Suppressor macrophage treated with lipopolysaccharide for 4 hours (primary cell): ENCODE data around the gene ARRDC2.
"Not testable (repeated sequence)": the region's sequence is repeated elsewhere in the genome, so short reads cannot be mapped to it uniquely, and the experiment has no call there.

Source experiments
- DNase-seq: peaks from one replicate; pipeline ENCODE4 v3.0.0-alpha.2; 2020

ARRDC2 gene

DNA sequence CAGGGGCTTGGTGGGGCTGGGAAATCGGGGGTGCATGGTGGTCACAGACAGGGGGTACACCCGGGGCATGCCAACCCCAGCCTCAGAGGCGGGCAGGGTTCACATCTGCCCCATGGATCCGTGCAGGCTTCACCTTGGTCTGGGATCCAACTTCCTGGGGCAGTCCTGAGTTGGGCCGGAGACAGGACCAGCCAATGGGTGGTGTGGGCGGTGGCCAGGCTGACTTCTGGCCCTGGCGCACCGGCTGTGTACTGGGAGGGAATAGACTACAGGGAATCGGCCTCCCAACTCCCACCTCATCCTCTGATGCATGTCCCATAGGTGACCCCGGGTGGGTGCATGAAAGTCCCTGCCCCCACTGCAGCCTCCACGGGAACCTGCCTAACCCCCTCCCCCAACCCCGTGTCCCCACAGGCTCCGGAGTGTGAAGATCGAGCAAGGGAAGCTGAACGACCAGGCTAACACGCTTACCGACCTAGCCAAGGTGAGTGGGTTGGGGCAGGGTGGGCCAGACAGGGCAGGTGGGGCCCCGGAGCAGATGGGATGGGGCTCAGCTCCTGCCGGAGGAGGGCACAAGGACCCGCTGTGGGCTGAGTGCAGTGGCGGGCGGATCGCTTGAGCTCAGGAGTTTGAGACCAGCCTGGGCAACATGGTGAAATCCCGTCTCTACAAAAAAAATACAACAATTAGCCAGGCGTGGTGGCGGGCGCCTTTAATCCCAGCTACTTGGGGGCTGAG lies 14.7 kb upstream of the ARRDC2 start:
- DNase-seq = no peak

DNA sequence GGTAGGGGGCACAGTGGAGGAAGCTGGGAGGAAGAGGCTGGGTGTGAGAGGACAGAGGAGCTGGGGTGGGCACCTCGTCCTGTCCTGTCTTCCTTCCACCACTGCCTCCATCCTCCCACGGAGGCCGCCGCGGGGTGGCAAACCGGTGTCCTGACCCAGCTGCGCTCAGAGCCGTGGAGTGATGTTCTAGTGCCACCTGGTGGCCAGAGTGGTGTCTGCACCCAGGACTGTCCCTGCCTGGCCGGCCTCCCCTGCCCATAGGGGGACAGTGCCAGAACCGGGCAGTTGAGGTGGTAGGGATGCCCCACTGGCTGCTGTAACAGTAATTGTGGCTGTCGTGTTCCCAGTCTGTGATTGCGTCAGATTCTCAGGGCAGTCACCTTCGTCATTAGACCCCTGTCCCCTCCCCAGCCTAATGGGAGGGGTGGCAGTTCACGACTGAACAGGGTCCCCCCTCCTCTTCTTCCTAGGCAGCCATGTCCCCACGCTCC lies 11.1 kb upstream of the ARRDC2 start:
- DNase-seq = peak; percentile 89

DNA sequence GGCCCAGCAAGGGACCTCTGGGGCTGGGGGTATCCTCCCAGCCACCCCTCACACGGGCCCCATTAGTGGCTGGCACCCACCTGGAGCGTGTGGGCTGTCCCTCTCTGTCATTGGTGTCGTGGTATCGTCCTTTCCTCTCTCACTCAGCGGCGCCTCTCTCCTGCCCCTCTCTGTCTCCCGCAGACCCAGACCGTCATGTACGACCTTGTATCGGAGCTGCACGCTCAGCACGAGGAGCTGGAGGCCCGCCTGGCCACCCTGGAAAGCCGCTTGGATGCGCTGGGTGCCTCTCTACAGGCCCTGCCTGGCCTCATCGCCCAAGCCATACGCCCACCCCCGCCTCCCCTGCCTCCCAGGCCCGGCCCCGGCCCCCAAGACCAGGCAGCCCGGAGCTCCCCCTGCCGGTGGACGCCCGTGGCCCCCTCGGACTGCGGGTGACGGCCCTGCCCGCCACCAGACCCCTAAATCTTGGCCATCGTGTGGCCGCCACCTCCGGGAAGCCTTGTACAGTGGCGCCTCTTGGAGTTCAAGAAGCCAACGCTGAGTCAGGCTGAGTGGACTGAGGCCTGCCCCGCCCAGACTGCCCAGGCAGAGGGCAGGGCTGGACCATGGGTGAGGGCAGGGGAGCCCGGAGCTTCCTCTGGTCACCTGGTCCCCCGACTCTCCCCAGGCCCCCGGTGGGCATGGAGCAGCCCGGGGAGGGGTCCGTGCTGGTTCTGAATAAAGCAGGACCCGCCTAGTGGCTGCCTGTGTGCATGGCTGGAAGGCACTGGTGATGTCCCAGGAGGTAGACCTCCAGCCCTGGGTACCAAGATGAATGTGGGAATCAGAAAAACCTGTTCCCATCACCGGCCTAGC lies 9.8 kb upstream of the ARRDC2 start:
- DNase-seq = peak; percentile 29

DNA sequence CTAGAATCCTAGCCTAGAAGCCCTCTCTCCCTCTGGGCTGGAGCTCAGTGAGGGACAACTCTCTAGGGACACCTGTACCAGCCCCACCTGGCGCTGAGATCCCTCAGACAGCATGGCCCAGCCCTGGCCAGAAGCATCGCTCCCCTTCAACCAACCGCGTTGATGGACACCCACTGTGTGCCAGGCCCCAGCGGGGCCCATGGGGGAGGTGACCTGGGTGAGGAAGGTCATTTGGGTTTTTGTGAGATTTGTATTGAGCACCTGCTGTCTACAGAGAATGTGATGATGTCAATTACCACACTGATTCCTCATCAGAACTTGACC lies 9.2 kb upstream of the ARRDC2 start:
- DNase-seq = no peak

DNA sequence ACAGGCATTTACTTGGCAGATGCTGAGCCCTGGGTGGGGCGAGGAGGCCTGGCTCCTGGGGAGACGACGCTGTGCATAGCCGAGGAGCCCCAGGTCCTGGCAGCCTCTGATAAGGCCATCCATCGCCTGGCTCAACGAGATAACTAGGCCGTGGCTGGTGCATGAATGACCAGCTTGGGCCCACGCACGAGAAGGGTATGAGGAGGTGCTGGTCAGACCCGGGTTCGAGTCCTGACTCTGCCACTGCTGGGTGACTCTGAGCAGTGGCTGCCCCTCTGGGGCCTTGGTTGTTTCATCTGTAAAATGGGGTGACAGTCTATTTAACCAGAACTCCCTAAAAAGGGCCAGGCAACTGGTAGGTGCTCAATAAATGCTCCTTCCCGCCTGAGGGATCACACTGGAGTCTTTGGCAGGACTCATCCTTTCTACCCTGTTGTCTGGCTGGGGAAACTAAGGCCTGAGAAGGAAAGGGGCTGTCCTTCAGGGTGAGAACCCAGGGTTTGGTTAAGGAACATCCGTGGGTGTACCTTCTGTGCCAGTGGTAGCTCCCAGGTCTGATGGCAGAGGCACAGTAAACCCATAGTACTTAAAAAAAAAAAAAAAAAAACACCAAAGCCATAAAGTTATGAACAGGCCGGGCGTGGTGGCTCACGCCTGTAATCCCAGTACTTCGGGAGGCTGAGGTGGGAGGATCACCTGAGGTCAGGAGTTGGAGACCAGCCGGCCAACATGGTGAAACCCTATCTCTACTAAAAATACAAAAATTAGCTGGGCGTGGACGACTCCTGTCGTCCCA lies 8.1 kb upstream of the ARRDC2 start:
- DNase-seq = no peak

GRCh38 chr19:18000480-18000914 lies 7.5 kb upstream of the ARRDC2 start:
- peak; percentile 77 for DNase-seq

DNA sequence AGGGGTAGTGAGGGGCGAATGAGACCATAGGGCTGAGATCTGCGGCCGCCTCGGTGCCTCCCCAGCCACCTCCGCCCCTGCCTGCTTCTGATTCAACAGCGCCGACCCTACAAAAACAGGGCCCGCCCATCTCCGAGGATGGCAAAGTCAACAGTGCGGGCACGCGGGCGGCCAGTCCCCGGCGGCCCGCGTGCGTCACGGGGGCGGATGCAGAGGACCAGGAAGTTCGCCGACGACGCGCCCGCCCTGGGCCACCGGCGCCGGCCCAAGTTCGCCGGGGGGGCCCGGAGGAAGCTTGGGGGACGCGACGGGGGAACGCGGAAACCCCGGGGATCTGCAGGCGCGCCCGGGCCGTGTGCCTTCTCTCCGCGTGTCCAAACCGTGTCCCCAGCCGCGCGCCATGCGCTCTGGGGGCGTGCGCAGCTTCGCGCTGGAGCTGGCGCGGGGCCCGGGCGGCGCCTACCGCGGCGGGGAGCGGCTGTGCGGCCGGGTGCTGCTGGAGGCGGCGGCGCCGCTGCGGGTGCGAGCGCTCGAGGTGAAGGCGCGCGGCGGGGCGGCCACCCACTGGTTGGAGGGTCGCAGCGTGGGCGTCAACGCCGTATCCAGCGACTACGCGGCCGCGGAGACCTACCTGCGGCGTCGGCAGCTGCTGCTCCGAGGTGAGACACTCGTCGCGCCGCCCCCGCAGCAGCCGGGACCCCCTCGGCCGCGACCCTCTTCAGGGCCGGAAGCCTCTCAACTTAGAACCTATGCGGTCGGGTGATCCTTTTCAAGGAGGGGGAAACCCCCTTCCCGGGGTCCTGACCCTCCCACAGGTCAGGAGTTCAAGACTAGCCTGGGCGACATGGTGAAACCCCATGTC lies 6.8 kb upstream of the ARRDC2 start:
- peak; percentile 92 for DNase-seq

GRCh38 chr19:18001777-18002345 lies 6.1 kb upstream of the ARRDC2 start:
- DNase-seq = peak; percentile 41

DNA sequence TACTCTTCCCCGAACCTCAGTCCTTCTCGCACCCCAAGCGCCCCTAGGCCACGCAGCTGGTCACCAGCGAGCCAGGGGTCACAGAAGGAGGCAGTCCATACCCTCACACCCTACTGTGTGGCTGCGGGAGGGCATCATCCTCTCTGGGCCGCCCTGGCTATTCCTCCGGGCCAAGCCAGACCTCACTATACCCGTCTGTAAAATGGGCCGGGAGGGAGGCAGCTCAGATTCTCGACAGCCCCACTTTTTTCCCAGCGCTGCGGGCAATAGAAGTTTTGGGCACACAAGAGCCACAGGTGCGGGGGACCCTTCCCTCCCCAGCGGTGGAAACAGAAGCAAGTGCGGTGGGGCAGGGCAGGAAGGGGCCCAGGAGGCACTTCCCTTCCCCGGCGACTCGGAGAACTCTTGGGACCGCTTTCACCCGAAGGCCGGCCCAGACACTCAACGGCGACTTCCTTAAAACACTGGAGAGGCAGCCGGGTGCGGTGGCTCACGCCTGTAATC lies 5.6 kb upstream of the ARRDC2 start:
- DNase-seq = peak; percentile 74

DNA sequence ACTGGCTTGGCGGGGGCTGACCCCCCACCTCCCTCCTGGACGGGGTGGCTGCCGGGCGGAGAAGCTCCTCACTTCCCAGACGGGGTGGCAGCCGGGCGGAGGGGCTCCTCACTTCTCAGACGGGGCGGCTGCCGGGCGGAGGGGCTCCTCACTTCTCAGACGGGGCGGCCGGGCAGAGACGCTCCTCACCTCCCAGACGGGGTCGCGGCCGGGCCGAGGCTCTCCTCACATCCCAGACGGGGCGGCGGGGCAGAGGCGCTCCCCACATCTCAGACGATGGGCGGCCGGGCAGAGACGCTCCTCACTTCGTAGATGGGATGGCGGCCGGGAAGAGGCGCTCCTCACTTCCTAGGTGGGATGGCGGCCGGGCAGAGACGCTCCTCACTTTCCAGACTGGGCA lies 2.2 kb upstream of the ARRDC2 start:
- not testable (repeated sequence) for DNase-seq

DNA sequence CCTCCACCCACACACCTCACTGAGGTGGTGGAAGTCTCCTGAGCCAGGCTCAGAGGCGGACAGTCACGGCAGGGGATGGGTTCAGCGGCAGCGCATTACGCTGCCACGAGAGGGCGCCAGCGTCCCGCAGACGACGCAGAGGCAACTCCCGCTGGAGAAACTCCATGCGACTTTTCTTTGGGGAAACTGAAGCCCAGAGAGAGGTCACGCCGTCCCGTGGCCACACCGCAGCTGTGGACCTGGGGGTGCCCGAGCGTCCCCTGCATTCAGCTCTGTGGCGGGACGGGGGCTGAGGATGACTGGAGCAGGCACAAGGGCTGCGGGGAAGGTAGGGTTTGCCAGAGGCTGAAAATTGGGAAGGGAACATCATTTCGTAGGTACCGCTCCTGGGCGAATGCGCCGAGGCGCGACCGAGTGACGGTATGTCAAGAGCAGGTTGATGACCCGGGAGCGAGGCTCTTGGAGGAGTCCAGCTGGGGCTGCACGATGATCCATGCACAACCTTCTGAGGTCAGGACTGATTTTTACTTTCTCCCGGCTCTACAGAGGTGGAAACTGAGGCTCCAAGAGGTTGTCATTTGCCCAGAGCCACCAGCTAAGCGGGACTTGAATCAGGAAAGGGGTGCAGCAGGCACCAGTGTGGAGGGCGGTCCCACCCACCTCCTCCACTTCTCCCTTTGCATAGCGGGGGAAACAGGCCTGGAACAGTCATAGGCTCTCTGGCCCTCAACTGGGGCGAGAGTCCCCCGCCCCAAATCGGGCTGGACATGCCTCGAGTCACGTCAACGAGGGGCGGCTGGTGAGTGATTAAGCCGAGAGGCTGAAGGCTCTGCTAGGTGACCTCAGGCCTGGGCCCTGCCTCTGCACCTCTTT lies 690 bp upstream of the ARRDC2 start:
- peak; percentile 91 for DNase-seq

GRCh38 chr19:18008814-18009213 lies 844 bp downstream of the ARRDC2 start:
- no peak for DNase-seq

DNA sequence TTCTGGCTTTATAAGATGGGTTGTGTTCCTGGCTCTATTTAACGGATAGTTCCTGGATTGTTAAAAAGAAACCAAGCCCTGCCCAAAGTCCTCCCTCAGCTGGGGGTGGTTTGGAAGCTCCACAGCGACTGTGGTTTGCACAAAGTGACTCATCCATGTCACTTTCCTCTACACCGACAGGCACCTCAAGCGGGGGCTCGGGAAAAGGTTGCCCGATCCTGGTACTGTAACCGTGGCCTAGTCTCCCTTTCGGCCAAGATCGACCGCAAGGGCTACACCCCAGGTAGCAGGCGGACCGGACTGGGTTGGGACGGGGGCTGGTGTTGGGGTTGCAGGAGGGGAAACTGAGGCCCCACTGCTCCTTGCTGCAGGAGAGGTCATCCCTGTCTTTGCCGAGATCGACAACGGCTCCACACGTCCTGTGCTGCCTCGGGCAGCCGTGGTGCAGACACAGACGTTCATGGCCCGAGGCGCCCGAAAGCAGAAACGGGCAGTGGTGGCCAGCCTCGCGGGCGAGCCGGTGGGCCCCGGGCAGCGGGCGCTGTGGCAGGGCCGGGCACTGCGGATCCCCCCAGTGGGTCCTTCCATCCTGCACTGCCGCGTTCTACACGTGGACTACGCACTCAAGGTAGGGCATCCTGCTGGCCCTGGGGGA lies 1.6 kb downstream of the ARRDC2 start:
- DNase-seq = peak; percentile 74

DNA sequence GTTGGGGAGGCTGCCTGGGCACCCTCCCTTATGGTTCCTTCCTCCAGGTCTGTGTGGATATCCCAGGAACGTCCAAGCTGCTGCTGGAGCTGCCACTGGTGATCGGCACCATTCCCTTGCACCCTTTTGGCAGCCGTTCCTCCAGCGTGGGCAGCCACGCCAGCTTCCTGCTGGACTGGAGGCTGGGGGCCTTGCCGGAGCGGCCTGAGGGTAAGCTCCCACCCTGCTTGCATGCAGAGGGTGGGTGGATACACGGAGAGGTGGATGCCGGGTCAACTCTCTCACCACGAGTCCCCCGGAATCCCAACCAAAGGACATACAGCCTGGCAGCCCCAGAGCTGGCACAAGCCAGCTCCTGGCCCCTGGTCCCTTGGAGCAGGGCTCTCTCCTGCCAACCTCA lies 2.2 kb downstream of the ARRDC2 start:
- no peak for DNase-seq

DNA sequence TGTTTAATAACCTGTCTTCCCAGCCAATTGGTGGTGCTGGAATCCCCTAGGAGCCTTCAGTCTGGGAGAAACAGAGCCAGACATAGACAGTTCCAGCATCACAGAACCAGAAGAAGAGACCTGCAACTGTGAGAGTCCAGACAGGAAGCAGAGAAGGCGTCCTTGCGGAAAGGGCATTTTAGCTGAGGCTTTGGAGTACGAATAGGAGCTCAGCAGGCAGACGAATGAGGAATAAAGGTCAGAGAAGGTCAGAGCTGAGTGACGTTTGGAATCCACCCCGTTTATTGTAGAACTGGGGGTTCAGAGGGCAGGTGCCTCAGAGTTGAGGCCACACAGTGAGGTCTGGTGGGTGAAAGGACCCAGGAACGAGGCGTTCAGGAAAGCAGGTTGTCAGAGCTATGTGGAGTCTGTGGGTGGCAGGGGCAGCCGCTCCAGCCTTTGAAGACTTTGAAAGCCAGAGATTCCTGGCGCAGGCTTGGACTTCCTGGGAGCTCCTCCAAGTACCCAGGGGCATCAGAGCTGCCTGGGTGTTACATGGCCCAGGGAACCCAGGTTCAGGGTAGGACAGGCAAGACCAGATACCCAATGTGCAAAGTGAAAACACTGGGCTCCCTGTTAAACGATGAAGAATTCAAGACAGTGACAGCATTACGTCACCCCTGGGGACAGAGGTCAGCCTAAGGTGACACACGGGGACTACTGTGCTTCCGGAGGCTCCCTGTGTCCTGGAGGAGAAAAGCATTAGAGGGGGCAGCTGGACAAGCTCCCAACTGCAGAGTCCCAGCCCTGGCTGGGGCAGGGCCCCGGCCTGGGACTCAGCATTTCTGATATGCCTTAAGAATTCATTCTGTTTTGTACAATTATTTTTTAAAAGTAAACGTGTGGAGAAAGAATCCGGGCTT lies 5.5 kb downstream of the ARRDC2 start:
- no peak for DNase-seq

DNA sequence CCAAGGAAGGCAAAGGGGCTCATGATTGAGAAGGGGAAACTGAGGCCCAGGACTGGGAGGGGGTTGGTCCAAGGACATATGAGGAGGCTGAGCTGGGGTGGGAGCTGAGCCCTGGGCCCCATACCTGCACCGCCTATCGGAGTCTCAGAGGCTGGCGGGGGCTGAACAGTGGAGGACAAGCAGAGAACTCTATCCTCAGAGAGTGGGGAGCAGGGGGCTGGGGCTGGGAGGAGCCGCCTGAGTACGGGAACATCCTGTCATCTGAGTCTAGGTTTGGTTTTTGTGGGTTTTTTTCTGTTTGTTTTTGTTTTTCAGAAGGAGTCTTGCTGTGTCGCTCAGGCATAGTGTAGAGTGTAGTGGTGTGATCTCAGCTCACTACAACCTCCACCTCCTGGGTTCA lies 6.2 kb downstream of the ARRDC2 start:
- no peak for DNase-seq

- DNase-seq = no peak
Observed at GRCh38 chr19:18016209-18016910, 8.4 kb downstream of the ARRDC2 start.
